Subcutaneous adipose tissue (tissue), 4 donors: ENCODE data around the gene GDF7. TPM values are rescaled to one million over a fixed set of nuclear protein-coding genes. Genes with fewer than 3 reads are reported as not detected.

Experiments
- CTCF ChIP-seq: fragments of 450-650 bp; IDR thresholded peaks from one replicate; pipeline ENCODE4 v1.5.1; 2016; ENCODE audit warnings: low read depth, mild to moderate bottlenecking, control low read depth, antibody characterized with exemption, moderate library complexity
- total RNA-seq, 4 donors: library from RNA; depleted of rRNA; stranded (reverse); fragments of >200 nt; gene quantifications; one replicate each; pipeline ENCODE4 v1.1.0, GENCODE V29; 2016

The GDF7 gene
- total RNA-seq, 4 donors from 2014 or later: under 0.01 to 0.19 (median under 0.01) TPM; not detected in 1

GRCh38 chr2:20641123-20641985 is 25.6 kb upstream of the GDF7 start:
- no peak for TF ChIP-seq CTCF

- TF ChIP-seq CTCF: no peak
These were observed 24.6 kb upstream of the GDF7 start for GRCh38 chr2:20642055-20642971.

- no peak for TF ChIP-seq CTCF
These were observed 23.9 kb upstream of the GDF7 start for GRCh38 chr2:20643060-20643459.

GRCh38 chr2:20643826-20644225 is 23.1 kb upstream of the GDF7 start:
- no peak for TF ChIP-seq CTCF

- TF ChIP-seq CTCF: no peak
These were observed 21.6 kb upstream of the GDF7 start for GRCh38 chr2:20645301-20645701.

- TF ChIP-seq CTCF: no peak
These were observed 21.2 kb upstream of the GDF7 start for GRCh38 chr2:20645761-20646160.

GRCh38 chr2:20646446-20646845 is 20.5 kb upstream of the GDF7 start:
- no peak for TF ChIP-seq CTCF
